Calu3 (cell line): ENCODE results near the gene MARCHF5. TPM values are rescaled to one million over a fixed set of nuclear protein-coding genes. Genes with fewer than 3 reads are reported as not detected.

Experiments
- BruUV-seq: library from RNA; stranded (reverse); fragments of 400-500 nt; replicated peaks from 2 replicates; lab custom pipeline; 2021; lab: Mats Ljungman, UMichigan
- CTCF ChIA-PET: fragments of 300-600 bp; sonication (Branson Sonifier 250); formaldehyde crosslinking; loops from one replicate; lab custom pipeline; 2022; ENCODE audit warnings: antibody characterized with exemption; lab: Charles Lee
- DNase-seq: peaks from one replicate; pipeline ENCODE4 v3.0.0; 2022
- H3K27ac Mint-ChIP-seq: one replicate; pipeline ENCODE4 v1.8.0; 2022; ENCODE audit warnings: mixed read lengths; ENCODE audit not compliant: unreplicated experiment
- H3K27me3 Mint-ChIP-seq: one replicate; pipeline ENCODE4 v1.8.0; 2022; ENCODE audit warnings: mixed read lengths; ENCODE audit not compliant: unreplicated experiment
- H3K36me3 Mint-ChIP-seq: one replicate; pipeline ENCODE4 v1.8.0; 2022; ENCODE audit warnings: mild to moderate bottlenecking, moderate library complexity, mixed read lengths; ENCODE audit not compliant: insufficient read depth, unreplicated experiment
- H3K4me1 Mint-ChIP-seq: one replicate; pipeline ENCODE4 v1.8.0; 2022; ENCODE audit warnings: mild to moderate bottlenecking, low read depth, mixed read lengths; ENCODE audit not compliant: unreplicated experiment
- H3K4me3 Mint-ChIP-seq: one replicate; pipeline ENCODE4 v1.8.0; 2022; ENCODE audit warnings: mild to moderate bottlenecking, low read depth, moderate library complexity, mixed read lengths; ENCODE audit not compliant: unreplicated experiment
- H3K9me3 Mint-ChIP-seq: one replicate; pipeline ENCODE4 v1.8.0; 2022; ENCODE audit warnings: low read depth, mixed read lengths; ENCODE audit not compliant: unreplicated experiment
- CTCF ChIP-seq: fragments of 200-600 bp; IDR thresholded peaks from one replicate; pipeline ENCODE4 v1.8.0; 2022; ENCODE audit warnings: antibody characterized with exemption; ENCODE audit not compliant: unreplicated experiment
- intact Hi-C: fragments of 100-400 bp; cut with micrococcal nuclease; formaldehyde crosslinking; loops from one replicate; pipeline ENCODE4 v1.10.0; 2022; ENCODE audit not compliant: unreplicated experiment
- total RNA-seq: library from RNA; stranded (reverse); gene quantifications from 2 replicates; pipeline ENCODE4 v1.2.3, GENCODE V29; 2022

The MARCHF5 gene
- total RNA-seq, 1 experiment from 2014 or later = 28.1 TPM

DNA sequence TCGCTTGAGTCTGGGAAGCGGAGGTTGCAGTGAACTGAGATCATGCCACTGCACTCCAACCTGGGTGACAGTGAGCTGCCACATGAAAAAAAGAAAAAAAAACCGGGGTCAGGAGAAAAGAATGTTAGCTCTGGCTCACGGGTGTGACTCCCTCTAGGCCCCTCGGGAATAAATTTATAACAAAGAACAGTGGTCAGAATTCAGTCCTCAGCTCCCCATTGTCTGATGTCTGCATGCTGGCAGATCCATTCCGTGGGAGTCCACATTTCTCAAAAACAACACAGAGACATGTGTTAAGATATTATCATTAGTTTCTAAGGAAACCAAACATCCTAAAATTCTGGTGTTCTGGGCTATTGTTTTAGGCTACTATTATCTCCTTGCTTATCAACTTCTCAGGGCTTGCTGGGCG, 90.6 kb downstream of the MARCHF5 start:
- Mint-ChIP-seq H3K9me3 (no peaks in the 10 kb centered on the region), H3K36me3 (no peaks in the 10 kb centered on the region), H3K4me1 (no peaks in the 10 kb centered on the region), H3K4me3 (no peak overlapping the region), H3K27ac (no peak overlapping the region), H3K27me3 (no peaks in the 10 kb centered on the region)
- no peak for DNase-seq
- no TSS peak for BruUV-seq
- TF ChIP-seq CTCF = no peak
- CTCF ChIA-PET = no interaction called here
- intact Hi-C loops = no loop called here

DNA sequence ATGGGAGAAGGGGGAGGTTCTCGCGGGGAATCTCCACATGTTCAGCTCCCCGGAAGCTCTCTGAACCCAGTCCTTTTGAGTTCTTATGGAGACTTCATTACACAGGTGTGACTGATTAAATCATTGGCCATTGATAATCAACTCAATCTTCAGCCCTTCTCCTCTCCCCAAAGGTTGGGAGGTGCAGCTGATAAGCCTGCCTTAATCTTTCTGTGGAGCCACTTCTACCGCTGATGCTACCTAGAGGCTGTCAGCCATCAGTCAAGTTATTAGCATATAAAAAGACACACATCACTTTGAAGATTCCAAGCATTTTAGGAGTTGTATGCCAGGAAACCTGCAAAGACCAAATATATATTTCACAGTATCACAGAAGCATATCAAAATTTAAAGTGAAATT, 91.7 kb downstream of the MARCHF5 start:
- Mint-ChIP-seq H3K27ac (no peak overlapping the region), H3K27me3 (no peaks in the 10 kb centered on the region), H3K9me3 (no peaks in the 10 kb centered on the region), H3K36me3 (no peaks in the 10 kb centered on the region), H3K4me3 (no peak overlapping the region), H3K4me1 (no peaks in the 10 kb centered on the region)
- no TSS peak for BruUV-seq
- DNase-seq = no peak
- CTCF ChIA-PET = no interaction called here
- intact Hi-C loops = no loop called here
- TF ChIP-seq CTCF = no peak

DNA sequence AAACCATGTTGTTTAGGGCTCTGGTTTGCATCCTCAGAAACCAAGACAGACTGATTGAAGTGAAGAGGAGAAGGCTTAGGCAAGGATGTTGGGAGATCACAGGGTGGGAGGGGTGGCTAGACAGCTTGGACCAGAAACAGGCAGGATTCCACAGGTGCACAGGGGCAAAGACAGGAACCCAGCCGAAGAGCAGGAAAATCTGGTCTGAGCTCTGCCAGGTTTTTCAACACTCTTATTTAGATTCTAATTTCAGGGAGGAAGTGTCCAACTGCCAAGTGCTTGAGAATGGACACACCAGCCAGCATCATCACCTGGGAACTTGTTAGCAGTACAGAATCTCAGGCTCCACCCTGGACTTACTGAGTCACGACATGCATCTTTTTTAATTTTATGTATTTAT, 93.8 kb downstream of the MARCHF5 start:
- Mint-ChIP-seq H3K9me3 (no peaks in the 10 kb centered on the region), H3K4me1 (no peaks in the 10 kb centered on the region), H3K27me3 (no peaks in the 10 kb centered on the region), H3K36me3 (no peaks in the 10 kb centered on the region), H3K4me3 (no peak overlapping the region), H3K27ac (no peak overlapping the region)
- intact Hi-C loops = no loop called here
- no peak for TF ChIP-seq CTCF
- CTCF ChIA-PET = no interaction called here
- DNase-seq = no peak
- no TSS peak for BruUV-seq

GRCh38 chr10:92385831-92386230, 94.9 kb downstream of the MARCHF5 start:
- Mint-ChIP-seq H3K36me3 (no peaks in the 10 kb centered on the region), H3K4me3 (no peak overlapping the region), H3K9me3 (no peaks in the 10 kb centered on the region), H3K27me3 (no peaks in the 10 kb centered on the region), H3K4me1 (no peaks in the 10 kb centered on the region), H3K27ac (no peak overlapping the region)
- no TSS peak for BruUV-seq
- DNase-seq = no peak
- intact Hi-C loops = no loop called here
- TF ChIP-seq CTCF = no peak
- CTCF ChIA-PET = no interaction called here
